Activated T-cell treated with anti-CD3 and anti-CD28 coated beads, Interleukin-2, amount 50 U/mL, for 72 hours (primary cell): Measurements from ENCODE around the gene C1orf210. TPM values are rescaled to one million over a fixed set of nuclear protein-coding genes. Genes with fewer than 3 reads are reported as not detected.

Source experiments
- ATAC-seq, 2 donors: fragments of 150-1000 bp; cut with Tn5 transposase; replicated peaks in 1 of 2; 2 replicates each; pipeline ENCODE4 v1.10.0; 2021; ENCODE audit warnings: moderate library complexity in 2 of 2, mild to moderate bottlenecking in 1 of 2
- DNase-seq, 2 donors: peaks; one replicate each; pipeline ENCODE4 v3.0.0; 2021 to 2022; ENCODE audit warnings: mixed read lengths in 1 of 2
- H3K27ac Mint-ChIP-seq: one replicate; pipeline ENCODE4 v1.8.0; 2022; ENCODE audit warnings: mild to moderate bottlenecking, moderate library complexity, mixed read lengths
- H3K27me3 Mint-ChIP-seq: one replicate; pipeline ENCODE4 v1.8.0; 2022; ENCODE audit warnings: low read depth, mixed read lengths
- H3K36me3 Mint-ChIP-seq, 2 donors: one replicate each; pipeline ENCODE4 v1.8.0; 2022; ENCODE audit warnings: mixed read lengths in 2 of 2, mild to moderate bottlenecking in 1 of 2; ENCODE audit not compliant: insufficient read depth in 2 of 2
- H3K4me1 Mint-ChIP-seq: one replicate; pipeline ENCODE4 v1.8.0; 2022; ENCODE audit warnings: low read depth, mixed read lengths
- H3K4me3 Mint-ChIP-seq, 2 donors: one replicate each; pipeline ENCODE4 v1.8.0; 2022; ENCODE audit warnings: mild to moderate bottlenecking in 2 of 2, mixed read lengths in 2 of 2, moderate library complexity in 2 of 2
- H3K9me3 Mint-ChIP-seq, 2 donors: one replicate each; pipeline ENCODE4 v1.8.0; 2022; ENCODE audit warnings: mixed read lengths in 2 of 2
- total RNA-seq, 2 donors: library from RNA; stranded (reverse); gene quantifications; one replicate each; pipeline ENCODE4 v1.2.3, GENCODE V29; 2022

C1orf210 gene
- total RNA-seq, 2 donors from 2014 or later, result 0.38 TPM; not detected in 1

GRCh38 chr1:43238991-43239469, 46.4 kb downstream of the C1orf210 start:
- no peak overlapping the region for H3K4me3 Mint-ChIP-seq
- ATAC-seq (no peak), DNase-seq (no peak)
- no peaks in the 10 kb centered on the region for H3K4me1 Mint-ChIP-seq
- H3K27ac Mint-ChIP-seq, result no peak overlapping the region
- H3K36me3 Mint-ChIP-seq, result no peaks in the 10 kb centered on the region
- H3K27me3 Mint-ChIP-seq, result no peaks in the 10 kb centered on the region
- no peaks in the 10 kb centered on the region for H3K9me3 Mint-ChIP-seq

DNA sequence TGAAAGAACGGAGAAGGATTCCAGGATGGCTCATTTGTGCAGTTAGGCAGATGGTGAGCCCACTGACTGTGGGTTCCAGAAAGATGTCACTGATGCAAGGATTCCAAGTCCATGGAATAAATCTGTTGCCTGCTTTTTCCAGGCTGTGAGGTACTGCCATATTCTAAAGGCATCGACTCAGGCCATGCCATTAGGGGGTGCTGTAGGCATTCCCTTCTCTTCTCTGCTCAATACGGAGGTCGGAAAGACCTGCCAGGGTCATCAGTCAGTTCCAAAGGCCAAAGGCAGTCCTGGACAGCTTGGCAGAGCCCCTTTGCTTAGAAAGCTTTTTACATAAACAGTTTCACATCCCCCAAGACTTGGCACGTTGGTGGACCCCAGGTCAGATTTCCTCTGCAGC, 47.3 kb downstream of the C1orf210 start:
- DNase-seq (peak; percentile 34 to 44), ATAC-seq (peak; percentile 53 to 55)
- H3K27me3 Mint-ChIP-seq, result no peaks in the 10 kb centered on the region
- H3K9me3 Mint-ChIP-seq, result no peaks in the 10 kb centered on the region
- no peak overlapping the region for H3K4me3 Mint-ChIP-seq
- H3K4me1 Mint-ChIP-seq, result no peaks in the 10 kb centered on the region
- no peaks in the 10 kb centered on the region for H3K36me3 Mint-ChIP-seq
- no peak overlapping the region for H3K27ac Mint-ChIP-seq

GRCh38 chr1:43237121-43237520, 48.3 kb downstream of the C1orf210 start:
- Mint-ChIP-seq H3K9me3 (no peaks in the 10 kb centered on the region), H3K4me1 (no peaks in the 10 kb centered on the region), H3K4me3 (no peak overlapping the region), H3K36me3 (no peaks in the 10 kb centered on the region), H3K27ac (no peak overlapping the region), H3K27me3 (no peaks in the 10 kb centered on the region)
- no peak for ATAC-seq
- no peak for DNase-seq

DNA sequence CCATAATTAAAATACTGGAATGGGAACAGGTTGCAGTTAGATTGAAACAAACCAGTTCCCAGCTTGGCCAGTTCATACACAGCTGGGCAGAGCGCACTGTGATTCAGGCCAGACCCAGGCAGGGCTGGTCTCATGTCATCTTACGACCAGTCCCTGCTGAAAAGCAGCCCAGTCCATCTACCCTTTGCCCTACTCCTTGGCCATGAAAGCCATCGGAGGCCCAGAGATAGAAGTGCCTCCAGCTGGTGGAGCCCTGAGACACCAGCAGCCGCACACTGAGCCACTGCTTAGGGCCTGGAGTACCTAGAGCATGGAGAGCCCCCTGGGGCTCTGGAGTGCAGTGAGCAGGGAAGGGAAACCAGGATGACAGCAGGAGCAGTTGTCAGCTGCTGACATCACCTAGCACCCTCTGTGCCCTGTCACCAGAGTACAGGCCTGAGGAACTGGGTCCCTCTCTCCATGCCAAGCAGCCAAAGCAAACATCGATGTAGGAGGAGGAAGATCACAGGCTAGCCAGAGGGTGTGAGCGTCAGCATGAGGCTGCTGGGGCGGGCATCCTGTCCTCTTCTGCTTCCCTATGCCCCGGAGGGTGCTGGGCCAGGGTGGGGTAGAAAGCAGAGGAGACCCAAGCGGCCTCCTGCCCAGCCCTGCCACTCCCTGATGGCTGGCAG, 49.8 kb downstream of the C1orf210 start:
- no peak overlapping the region for H3K4me3 Mint-ChIP-seq
- DNase-seq (no peak), ATAC-seq (no peak)
- H3K27ac Mint-ChIP-seq, result no peak overlapping the region
- no peaks in the 10 kb centered on the region for H3K9me3 Mint-ChIP-seq
- no peaks in the 10 kb centered on the region for H3K36me3 Mint-ChIP-seq
- H3K27me3 Mint-ChIP-seq, result no peaks in the 10 kb centered on the region
- H3K4me1 Mint-ChIP-seq, result no peaks in the 10 kb centered on the region

- no peaks in the 10 kb centered on the region for H3K9me3 Mint-ChIP-seq
- no peak overlapping the region for H3K4me3 Mint-ChIP-seq
- DNase-seq (no peak), ATAC-seq (no peak)
- no peaks in the 10 kb centered on the region for H3K36me3 Mint-ChIP-seq
- no peaks in the 10 kb centered on the region for H3K27me3 Mint-ChIP-seq
- no peaks in the 10 kb centered on the region for H3K4me1 Mint-ChIP-seq
- no peak overlapping the region for H3K27ac Mint-ChIP-seq
Observed at GRCh38 chr1:43235040-43235439, 50.3 kb downstream of the C1orf210 start.

- ATAC-seq, result no peak
Observed at GRCh38 chr1:43234267-43234666, 51.1 kb downstream of the C1orf210 start.

DNA sequence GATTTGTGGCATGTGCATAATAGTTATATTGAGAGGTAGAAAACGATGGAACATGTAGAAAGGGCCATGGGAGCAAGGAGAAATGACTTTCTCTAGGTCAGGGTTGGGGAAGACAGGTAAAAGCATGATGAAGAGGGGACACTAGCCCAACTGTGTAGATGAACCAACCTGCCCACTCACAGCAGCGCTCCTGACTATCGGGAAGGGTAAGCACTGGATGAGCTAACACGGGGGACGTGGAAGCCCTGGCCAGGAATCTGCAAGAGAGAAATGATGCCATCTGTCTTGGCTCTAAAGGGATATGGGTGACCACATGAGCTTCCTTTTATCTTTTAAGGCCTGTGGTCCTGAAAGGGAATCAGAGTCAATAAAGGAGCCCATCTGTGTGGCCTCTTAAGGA, 51.8 kb downstream of the C1orf210 start:
- Mint-ChIP-seq H3K36me3 (no peaks in the 10 kb centered on the region), H3K27me3 (no peaks in the 10 kb centered on the region), H3K9me3 (no peaks in the 10 kb centered on the region), H3K4me3 (no peak overlapping the region), H3K27ac (no peak overlapping the region), H3K4me1 (no peaks in the 10 kb centered on the region)
- no peak for DNase-seq
- ATAC-seq, result no peak

More at GRCh38 chr1:43234267-43234666, 51.1 kb downstream of the C1orf210 start:
- H3K27ac Mint-ChIP-seq, result no peak overlapping the region
- no peaks in the 10 kb centered on the region for H3K36me3 Mint-ChIP-seq
- H3K4me1 Mint-ChIP-seq, result no peaks in the 10 kb centered on the region
- DNase-seq, result no peak
- no peak overlapping the region for H3K4me3 Mint-ChIP-seq
- H3K9me3 Mint-ChIP-seq, result no peaks in the 10 kb centered on the region
- no peaks in the 10 kb centered on the region for H3K27me3 Mint-ChIP-seq

GRCh38 chr1:43232482-43232881, 52.9 kb downstream of the C1orf210 start:
- DNase-seq (no peak), ATAC-seq (no peak)
- Mint-ChIP-seq H3K9me3 (no peaks in the 10 kb centered on the region), H3K36me3 (no peaks in the 10 kb centered on the region), H3K4me3 (no peak overlapping the region), H3K27ac (no peak overlapping the region), H3K27me3 (no peaks in the 10 kb centered on the region), H3K4me1 (no peaks in the 10 kb centered on the region)

DNA sequence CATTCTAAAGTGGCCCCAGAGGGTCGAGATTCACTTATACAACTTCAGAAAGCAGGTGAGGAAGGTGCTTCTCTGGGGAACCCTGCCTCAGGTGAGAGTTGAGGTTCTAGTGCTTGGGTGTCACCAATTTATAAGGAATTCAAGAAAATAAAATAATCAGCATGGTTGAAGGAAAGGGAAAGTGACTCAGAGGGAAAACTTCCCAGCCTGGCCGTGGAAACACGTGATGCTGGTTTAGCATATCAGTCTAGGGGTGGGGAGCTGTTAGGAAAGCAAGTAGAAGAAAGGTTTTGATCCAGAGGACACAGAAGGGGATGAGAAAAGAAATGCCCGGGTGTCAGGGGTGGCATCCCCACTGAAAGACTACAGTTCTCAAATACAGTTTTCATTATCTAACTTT, 53.3 kb downstream of the C1orf210 start:
- Mint-ChIP-seq H3K27ac (no peak overlapping the region), H3K36me3 (no peaks in the 10 kb centered on the region), H3K9me3 (no peaks in the 10 kb centered on the region), H3K4me3 (no peak overlapping the region), H3K4me1 (peaks cover 3% of the 10 kb centered on the region), H3K27me3 (peaks cover 1% of the 10 kb centered on the region)
- ATAC-seq (no peak), DNase-seq (no peak)

Other genes with a start within 250 kb of the C1orf210 start
- 10 to 100 TPM; 37.0 to 46.4 TPM for gene EBNA1BP2, start 113.3 kb downstream of the C1orf210 start, total RNA-seq
- under 1 TPM; 0.36 to 0.76 TPM for gene CFAP57, start 113.3 kb downstream of the C1orf210 start, total RNA-seq
- not detected for gene TMEM125, start 15.6 kb downstream of the C1orf210 start, total RNA-seq
- under 1 TPM; 0.42 to 0.65 TPM for gene TIE1, start 15.4 kb upstream of the C1orf210 start, total RNA-seq
- not detected for gene MPL, start 52.2 kb upstream of the C1orf210 start, total RNA-seq
- gene CDC20, start 73.4 kb upstream of the C1orf210 start, total RNA-seq, result 100 to 1,000 TPM; 108 to 163 TPM
- 10 to 100 TPM; 58.4 to 75.7 TPM for gene ELOVL1, start 82.4 kb upstream of the C1orf210 start, total RNA-seq
- gene MED8, start 104.2 kb upstream of the C1orf210 start, total RNA-seq, result 10 to 100 TPM; 64.2 to 71.1 TPM
- 10 to 100 TPM; 51.4 to 51.6 TPM for gene SZT2, start 104.3 kb upstream of the C1orf210 start, total RNA-seq
- 10 to 100 TPM in 1 of 2 donors, 1 to 10 TPM in 1; 9.9 to 10.6 TPM for gene HYI, start 168.3 kb upstream of the C1orf210 start, total RNA-seq
- gene PTPRF, start 245.3 kb upstream of the C1orf210 start, total RNA-seq, result 1 to 10 TPM; 2.2 to 6.2 TPM